B cell (primary cell): ENCODE measurements around the gene SWAP70.

Source experiments
- CTCF ChIP-seq: fragments of 200-600 bp; IDR thresholded peaks from one replicate; pipeline ENCODE4 v1.8.0; 2022; ENCODE audit warnings: antibody characterized with exemption, mild to moderate bottlenecking
- EZH2 ChIP-seq: IDR thresholded peaks from 2 replicates; pipeline ENCODE4 v1.6.1; 2012; ENCODE audit warnings: borderline replicate concordance, low read depth, mild to moderate bottlenecking, moderate library complexity, low read length; ENCODE audit not compliant: insufficient read depth, poor library complexity, severe bottlenecking

DNA sequence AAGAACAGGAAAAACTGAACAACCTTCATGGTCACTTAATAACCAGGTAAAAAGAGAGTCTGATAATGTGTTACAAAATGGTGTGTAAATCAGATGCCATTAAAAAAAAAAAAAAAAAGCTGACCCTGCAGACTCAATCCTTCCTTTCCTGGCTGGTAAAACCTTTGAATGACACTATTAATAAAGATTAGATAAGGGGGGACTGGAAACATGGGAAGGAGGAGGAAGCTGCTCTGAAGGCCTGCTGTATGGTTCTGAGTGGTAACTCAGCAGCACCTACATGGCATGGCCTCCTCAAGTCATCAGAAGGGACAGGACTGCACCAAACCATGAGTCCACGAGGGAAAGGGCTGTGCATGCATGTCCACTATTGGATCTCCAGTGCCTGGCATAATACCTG lies 18.0 kb upstream of the SWAP70 start:
- TF ChIP-seq CTCF = no peak
- no peak for TF ChIP-seq EZH2
